Mesenchymal stem cell (in vitro differentiated cells and primary cell): ENCODE measurements around the gene ERGIC1.

Source experiments
- DNase-seq: peaks from one replicate; pipeline ENCODE4 v3.0.0-alpha.2; 2013
- H2AFZ ChIP-seq: one replicate; pipeline ENCODE4 v1.6.1; 2013; ENCODE audit warnings: low read depth, mild to moderate bottlenecking, control low read depth, inconsistent platforms, low read length, moderate library complexity
- H2AK5ac ChIP-seq: 2 replicates; pipeline ENCODE4 v1.6.1; 2013; ENCODE audit warnings: low read length, moderate library complexity, mild to moderate bottlenecking, inconsistent platforms; ENCODE audit not compliant: severe bottlenecking
- H2BK120ac ChIP-seq: one replicate; pipeline ENCODE4 v1.6.1; 2013; ENCODE audit warnings: low read depth, mild to moderate bottlenecking, inconsistent platforms, low read length, moderate library complexity
- H2BK12ac ChIP-seq, 2 experiments: one replicate each; pipeline ENCODE4 v1.6.1; 2013; ENCODE audit warnings: inconsistent platforms in 2 of 2, low read length in 2 of 2, mild to moderate bottlenecking in 2 of 2, moderate library complexity in 2 of 2, control low read depth in 1 of 2
- H2BK15ac ChIP-seq: one replicate; pipeline ENCODE4 v1.6.1; 2013; ENCODE audit warnings: mild to moderate bottlenecking, low read depth, inconsistent platforms; ENCODE audit not compliant: poor library complexity, severe bottlenecking
- H2BK5ac ChIP-seq: 2 replicates; pipeline ENCODE4 v1.6.1; 2013; ENCODE audit warnings: low read depth, mild to moderate bottlenecking, low read length, control low read depth, inconsistent platforms; ENCODE audit not compliant: poor library complexity, severe bottlenecking
- H3K14ac ChIP-seq, 2 experiments: one replicate each; pipeline ENCODE4 v1.6.1; 2013; ENCODE audit warnings: inconsistent platforms in 2 of 2, low read length in 2 of 2, control low read depth in 1 of 2, mild to moderate bottlenecking in 1 of 2, moderate library complexity in 1 of 2
- H3K18ac ChIP-seq, 2 experiments: one replicate each; pipeline ENCODE4 v1.6.1; 2013; ENCODE audit warnings: inconsistent platforms in 2 of 2, low read length in 2 of 2, control low read depth in 1 of 2, low read depth in 1 of 2, mild to moderate bottlenecking in 1 of 2
- H3K23ac ChIP-seq, 2 experiments: one replicate each; pipeline ENCODE4 v1.6.1; 2013; ENCODE audit warnings: inconsistent platforms in 2 of 2, low read length in 2 of 2, mild to moderate bottlenecking in 2 of 2, moderate library complexity in 2 of 2, control low read depth in 1 of 2
- H3K27ac ChIP-seq: 2 replicates; pipeline ENCODE4 v1.5.1; 2013; ENCODE audit warnings: mild to moderate bottlenecking, moderate library complexity, low read length, control low read depth, inconsistent platforms; ENCODE audit not compliant: poor library complexity, severe bottlenecking
- H3K27me3 ChIP-seq, 2 experiments: 2 replicates each; pipeline versions ENCODE4 v1.6.1 to v1.7.0; 2013; ENCODE audit warnings: low read length in 2 of 2, mild to moderate bottlenecking in 2 of 2, moderate library complexity in 2 of 2, control low read depth in 1 of 2, inconsistent platforms in 1 of 2; ENCODE audit not compliant: control insufficient read depth in 1 of 2, insufficient read depth in 1 of 2
- H3K36me3 ChIP-seq, 2 experiments: 2 replicates each; pipeline versions ENCODE4 v1.6.1 to v1.7.0; 2013; ENCODE audit warnings: low read length in 2 of 2, control low read depth in 1 of 2, inconsistent platforms in 1 of 2, low read depth in 1 of 2, mild to moderate bottlenecking in 1 of 2; ENCODE audit not compliant: insufficient read depth in 2 of 2, control insufficient read depth in 1 of 2
- H3K4ac ChIP-seq, 2 experiments: one replicate each; pipeline ENCODE4 v1.6.1; 2013; ENCODE audit warnings: inconsistent platforms in 2 of 2, low read length in 2 of 2, mild to moderate bottlenecking in 2 of 2, moderate library complexity in 2 of 2, control low read depth in 1 of 2, low read depth in 1 of 2
- H3K4me1 ChIP-seq: 2 replicates; pipeline ENCODE4 v1.6.1; 2013; ENCODE audit warnings: low read depth, low read length, control low read depth; ENCODE audit not compliant: control insufficient read depth, insufficient read depth
- H3K4me2 ChIP-seq: 2 replicates; pipeline ENCODE4 v1.6.1; 2013; ENCODE audit warnings: low read length, mild to moderate bottlenecking, inconsistent platforms; ENCODE audit not compliant: poor library complexity, severe bottlenecking
- H3K4me3 ChIP-seq, 2 experiments: 2 replicates each; pipeline versions ENCODE4 v1.5.1 to v1.7.0; 2013; ENCODE audit warnings: low read length in 2 of 2, mild to moderate bottlenecking in 2 of 2, control low read depth in 1 of 2, low read depth in 1 of 2; ENCODE audit not compliant: insufficient read depth in 1 of 2
- H3K79me1 ChIP-seq: replicated peaks from 2 replicates; pipeline ENCODE4 v1.6.1; 2013; ENCODE audit warnings: mild to moderate bottlenecking, control low read depth, low read length, inconsistent platforms; ENCODE audit not compliant: poor library complexity, severe bottlenecking
- H3K9ac ChIP-seq: 2 replicates; pipeline ENCODE4 v1.7.0; 2013; ENCODE audit warnings: mild to moderate bottlenecking, low read length, moderate library complexity
- H3K9me3 ChIP-seq: 2 replicates; pipeline ENCODE4 v1.7.0; 2013; ENCODE audit warnings: mild to moderate bottlenecking, low read length; ENCODE audit not compliant: control insufficient read depth
- H4K8ac ChIP-seq: one replicate; pipeline ENCODE4 v1.6.1; 2013; ENCODE audit warnings: inconsistent platforms, mild to moderate bottlenecking, low read length, moderate library complexity
- H4K91ac ChIP-seq: one replicate; pipeline ENCODE4 v1.6.1; 2013; ENCODE audit warnings: mild to moderate bottlenecking, low read length, inconsistent platforms
- WGBS: methylation state at CpG from one replicate; pipeline ENCODE4 v1.1.7; 2013; ENCODE audit warnings: mixed read lengths; 5-methylcytosine and 5-hydroxymethylcytosine counted together

The ERGIC1 gene

DNA sequence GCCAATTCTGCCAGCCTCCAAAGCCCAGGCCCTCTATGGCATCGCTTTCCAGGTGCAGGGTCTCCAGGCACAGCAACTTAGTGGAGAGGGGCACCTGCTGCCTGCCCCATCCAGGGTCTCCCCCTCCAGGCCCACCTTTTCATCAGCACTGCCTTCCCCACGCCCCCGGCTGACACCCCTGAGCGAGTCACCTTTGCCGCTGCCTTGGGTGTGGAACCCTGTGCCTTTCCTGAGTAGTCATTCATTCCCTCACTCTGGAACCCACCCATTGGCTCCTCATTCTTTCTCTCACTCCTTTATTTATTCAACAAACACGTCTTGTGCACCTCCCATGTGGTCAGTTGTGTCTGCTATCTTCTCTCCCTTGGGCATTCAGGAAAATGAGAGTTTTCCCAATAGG is 110.7 kb downstream of the ERGIC1 start:
- Histone ChIP-seq H2AK5ac (peak overlapping the region; percentile 89), H3K23ac (no peak overlapping the region), H3K9me3 (no peaks in the 10 kb centered on the region), H4K91ac (no peak overlapping the region), H3K79me1 (peaks cover 1% of the 10 kb centered on the region), H2BK5ac (no peak overlapping the region), H3K27ac (no peak overlapping the region), H3K4ac (peak overlapping the region in 1 of 2 experiments; percentile 57), H4K8ac (peak overlapping the region; percentile 52), H2BK120ac (no peak overlapping the region), H2AFZ (no peak overlapping the region), H3K4me2 (no peak overlapping the region), H2BK15ac (no peak overlapping the region), H3K4me3 (no peak overlapping the region), H3K36me3 (peaks cover 53 to 75% of the 10 kb centered on the region in 2 experiments), H3K14ac (peak overlapping the region in 1 of 2 experiments; percentile 58), H3K9ac (no peak overlapping the region), H3K27me3 (no peaks in the 10 kb centered on the region), H2BK12ac (peak overlapping the region in 1 of 2 experiments; percentile 94), H3K4me1 (peaks cover 24% of the 10 kb centered on the region), H3K18ac (peak overlapping the region in 1 of 2 experiments; percentile 11)
- 91% methylated on average over 5 of the region's 6 CpGs for WGBS
- DNase-seq: no peak

DNA sequence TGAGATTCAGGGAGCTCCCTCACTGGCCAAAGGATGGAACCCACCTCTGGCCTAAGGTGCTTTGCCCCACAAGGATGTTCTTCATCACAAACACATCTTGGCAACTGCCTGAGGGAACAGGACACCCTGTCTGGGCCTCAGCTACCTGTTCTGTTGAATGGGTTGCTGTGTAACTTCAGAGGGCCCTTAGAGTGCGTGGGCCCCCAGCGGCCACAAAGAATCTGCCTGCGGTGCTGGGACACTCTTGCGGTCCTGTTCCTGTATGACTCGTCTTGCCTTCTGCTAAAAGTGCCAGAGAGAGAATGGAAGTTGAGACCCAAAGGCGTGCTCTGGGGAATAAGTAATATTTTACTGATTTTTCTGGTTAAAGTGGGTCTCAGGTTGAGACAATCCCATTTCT is 111.1 kb downstream of the ERGIC1 start:
- Histone ChIP-seq H3K4ac (peak overlapping the region in 1 of 2 experiments; percentile 33), H3K36me3 (peaks cover 49 to 73% of the 10 kb centered on the region in 2 experiments), H3K23ac (no peak overlapping the region), H3K79me1 (peaks cover 1% of the 10 kb centered on the region), H4K91ac (peak overlapping the region; percentile 62), H3K9ac (no peak overlapping the region), H3K4me2 (no peak overlapping the region), H4K8ac (no peak overlapping the region), H2BK12ac (peak overlapping the region in 1 of 2 experiments; percentile 48), H3K4me1 (peaks cover 24% of the 10 kb centered on the region), H2BK5ac (no peak overlapping the region), H2BK15ac (no peak overlapping the region), H3K27ac (no peak overlapping the region), H3K18ac (peak overlapping the region in 1 of 2 experiments; percentile 11), H3K9me3 (no peaks in the 10 kb centered on the region), H2AK5ac (peak overlapping the region; percentile 89), H2AFZ (no peak overlapping the region), H2BK120ac (no peak overlapping the region), H3K4me3 (no peak overlapping the region), H3K27me3 (no peaks in the 10 kb centered on the region), H3K14ac (no peak overlapping the region)
- 87% methylated on average over 6 of the region's 6 CpGs for WGBS
- DNase-seq: no peak

DNA sequence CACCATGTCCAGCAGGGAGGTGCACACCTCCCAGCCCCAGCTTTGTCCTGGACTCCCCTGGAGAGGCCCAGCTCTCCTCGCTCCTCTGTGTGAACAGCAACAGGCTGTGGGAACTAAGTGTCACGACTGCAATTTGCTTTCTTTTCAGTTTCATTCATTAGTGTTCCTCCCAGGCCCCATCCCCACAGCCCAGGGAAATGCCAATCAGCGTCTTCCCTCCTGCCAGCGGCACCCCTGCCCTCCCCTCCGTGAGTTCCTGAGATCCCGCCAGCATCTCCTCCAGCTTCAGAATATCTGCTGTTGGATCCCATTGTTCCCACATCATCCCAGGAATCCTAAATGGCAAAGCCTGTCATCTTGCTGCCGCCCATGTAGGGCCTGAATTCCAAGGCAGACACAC is 112.1 kb downstream of the ERGIC1 start:
- WGBS: 98% methylated on average over 7 of the region's 7 CpGs
- no peak overlapping the region for H2BK5ac ChIP-seq
- no peak overlapping the region for H2AK5ac ChIP-seq
- peaks cover 24% of the 10 kb centered on the region for H3K4me1 ChIP-seq
- no peak overlapping the region for H3K9ac ChIP-seq
- no peak overlapping the region for H4K91ac ChIP-seq
- H2BK15ac ChIP-seq: no peak overlapping the region
- H3K23ac ChIP-seq: no peak overlapping the region
- H3K79me1 ChIP-seq: peaks cover 1% of the 10 kb centered on the region
- H2AFZ ChIP-seq: no peak overlapping the region
- H3K36me3 ChIP-seq: peaks cover 48 to 74% of the 10 kb centered on the region in 2 experiments
- H2BK12ac ChIP-seq: peak overlapping the region in 1 of 2 experiments; percentile 11
- no peak overlapping the region for H3K4me2 ChIP-seq
- no peak overlapping the region for H2BK120ac ChIP-seq
- H4K8ac ChIP-seq: no peak overlapping the region
- no peak overlapping the region for H3K14ac ChIP-seq
- H3K4me3 ChIP-seq: no peak overlapping the region
- H3K9me3 ChIP-seq: no peaks in the 10 kb centered on the region
- DNase-seq: no peak
- H3K4ac ChIP-seq: peak overlapping the region in 1 of 2 experiments; percentile 19
- no peak overlapping the region for H3K18ac ChIP-seq
- no peak overlapping the region for H3K27ac ChIP-seq
- no peaks in the 10 kb centered on the region for H3K27me3 ChIP-seq

DNA sequence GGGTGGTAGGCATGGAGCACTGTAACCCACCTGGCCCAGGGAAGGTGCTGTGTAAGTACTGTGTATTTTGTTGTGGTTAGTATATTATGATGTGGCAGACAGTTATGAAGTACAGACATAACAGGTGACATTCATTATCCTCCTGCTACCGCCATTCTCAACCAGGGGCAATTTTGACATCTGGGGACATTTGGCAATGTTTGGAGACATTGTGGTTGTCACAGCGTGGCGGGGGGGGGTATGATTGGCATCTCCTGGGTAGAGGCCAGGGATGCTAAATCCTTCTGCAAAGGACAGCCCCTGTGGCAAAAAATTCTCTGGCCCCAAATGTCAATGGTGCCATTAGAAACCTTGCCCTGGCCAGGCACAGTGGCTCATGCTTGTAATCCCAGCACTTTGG is 115.4 kb downstream of the ERGIC1 start:
- H3K27ac ChIP-seq: no peak overlapping the region
- H3K23ac ChIP-seq: no peak overlapping the region
- no peak overlapping the region for H2BK120ac ChIP-seq
- H2BK12ac ChIP-seq: no peak overlapping the region
- H2BK5ac ChIP-seq: no peak overlapping the region
- H3K36me3 ChIP-seq: peaks cover 50 to 64% of the 10 kb centered on the region in 2 experiments
- no peak overlapping the region for H4K8ac ChIP-seq
- H3K4me3 ChIP-seq: no peak overlapping the region
- H3K79me1 ChIP-seq: peaks cover 1% of the 10 kb centered on the region
- H3K9me3 ChIP-seq: no peaks in the 10 kb centered on the region
- WGBS: 98% methylated on average over 3 of the region's 3 CpGs
- H2AFZ ChIP-seq: no peak overlapping the region
- no peak overlapping the region for H3K14ac ChIP-seq
- H3K9ac ChIP-seq: no peak overlapping the region
- H4K91ac ChIP-seq: no peak overlapping the region
- H3K4me1 ChIP-seq: peaks cover 13% of the 10 kb centered on the region
- no peak overlapping the region for H2BK15ac ChIP-seq
- no peak overlapping the region for H2AK5ac ChIP-seq
- H3K27me3 ChIP-seq: no peaks in the 10 kb centered on the region
- H3K4ac ChIP-seq: no peak overlapping the region
- DNase-seq: no peak
- H3K18ac ChIP-seq: no peak overlapping the region
- H3K4me2 ChIP-seq: no peak overlapping the region
